IPS-NIHi7 (cell line): ENCODE results near the gene MIER2.

Experiments used
- DNase-seq: peaks from one replicate; pipeline ENCODE4 v3.0.0; 2012; ENCODE audit warnings: mixed read lengths; ENCODE audit errors: extremely low spot score

Gene MIER2

GRCh38 chr19:329876-330275 is 14.7 kb downstream of the MIER2 start:
- no peak for DNase-seq

GRCh38 chr19:328025-328505 is 16.5 kb downstream of the MIER2 start:
- DNase-seq, result no peak

GRCh38 chr19:327291-328024 is 17.1 kb downstream of the MIER2 start:
- DNase-seq, result no peak

- no peak for DNase-seq
These were observed 17.7 kb downstream of the MIER2 start for GRCh38 chr19:326871-327270.

- DNase-seq, result no peak
These were observed 18.5 kb downstream of the MIER2 start for GRCh38 chr19:325937-326565.

GRCh38 chr19:325173-325936 is 19.2 kb downstream of the MIER2 start:
- DNase-seq, result no peak

GRCh38 chr19:324716-325115 is 19.9 kb downstream of the MIER2 start:
- DNase-seq, result no peak

- no peak for DNase-seq
These were observed 22.0 kb downstream of the MIER2 start for GRCh38 chr19:322616-323015.

- DNase-seq, result no peak
These were observed 26.2 kb downstream of the MIER2 start for GRCh38 chr19:318509-318774.

- no peak for DNase-seq
These were observed 26.7 kb downstream of the MIER2 start for GRCh38 chr19:317710-318508.

GRCh38 chr19:315811-316210 is 28.8 kb downstream of the MIER2 start:
- DNase-seq, result no peak

- DNase-seq, result no peak
These were observed 30.4 kb downstream of the MIER2 start for GRCh38 chr19:313988-314815.

GRCh38 chr19:313169-313987 is 31.2 kb downstream of the MIER2 start:
- no peak for DNase-seq

GRCh38 chr19:311813-312261 is 32.8 kb downstream of the MIER2 start:
- no peak for DNase-seq

GRCh38 chr19:310781-311496 is 33.7 kb downstream of the MIER2 start:
- DNase-seq, result no peak

GRCh38 chr19:310141-310651 is 34.4 kb downstream of the MIER2 start:
- DNase-seq, result no peak

GRCh38 chr19:309206-309565 is 35.4 kb downstream of the MIER2 start:
- DNase-seq, result no peak

GRCh38 chr19:308471-309205 is 36.0 kb downstream of the MIER2 start:
- no peak for DNase-seq
